H1 (cell line): ENCODE measurements around the gene EFHD1. TPM values are rescaled to one million over a fixed set of nuclear protein-coding genes. Genes with fewer than 3 reads are reported as not detected.

ENCODE experiments used
- CTCF ChIA-PET: fragments of 300-600 bp; sonication (Branson Sonifier 250); formaldehyde crosslinking; loops from one replicate; lab custom pipeline; 2021; ENCODE audit not compliant: partially characterized antibody; lab: Charles Lee
- POLR2A ChIA-PET: fragments of 300-600 bp; sonication (Branson Sonifier 250); formaldehyde crosslinking; loops from one replicate; lab custom pipeline; 2021; ENCODE audit warnings: inconsistent platforms; ENCODE audit not compliant: partially characterized antibody; lab: Charles Lee
- DNase-seq, 2 experiments: peaks; one replicate each; pipeline versions ENCODE4 v3.0.0 to v3.0.0-alpha.2; 2010 to 2022; ENCODE audit warnings: low spot score in 2 of 2, low read depth in 1 of 2, mixed read lengths in 1 of 2
- FAIRE-seq: peaks from 2 replicates; lab custom pipeline; 2011; peaks lifted over from hg19 to GRCh38; lab: Jason Lieb, UNC
- H2AFZ ChIP-seq: 2 replicates; pipeline ENCODE4 v1.8.1; 2012; ENCODE audit warnings: low read length, inconsistent platforms
- H2AK5ac ChIP-seq: 2 replicates; pipeline ENCODE4 v1.6.1; 2013; ENCODE audit warnings: low read depth, low read length
- H2BK120ac ChIP-seq: replicated peaks from 2 replicates; pipeline ENCODE3; 2013; ENCODE audit warnings: low read depth, low read length, inconsistent platforms
- H2BK12ac ChIP-seq: 2 replicates; pipeline ENCODE4 v1.6.1; 2013; ENCODE audit warnings: low read depth, low read length
- H2BK15ac ChIP-seq: 2 replicates; pipeline ENCODE4 v1.6.1; 2013; ENCODE audit warnings: low read length
- H2BK20ac ChIP-seq: 2 replicates; pipeline ENCODE4 v1.6.1; 2013; ENCODE audit warnings: low read length
- H2BK5ac ChIP-seq: 2 replicates; pipeline ENCODE4 v1.6.1; 2013; ENCODE audit warnings: low read depth, low read length
- H3K14ac ChIP-seq: 2 replicates; pipeline ENCODE4 v1.6.1; 2013; ENCODE audit warnings: inconsistent platforms; ENCODE audit not compliant: insufficient read length
- H3K18ac ChIP-seq: 2 replicates; pipeline ENCODE4 v1.6.1; 2013; ENCODE audit warnings: low read length; ENCODE audit errors: extremely low read depth
- H3K23ac ChIP-seq: 2 replicates; pipeline ENCODE4 v1.6.1; 2013; ENCODE audit warnings: inconsistent platforms; ENCODE audit not compliant: insufficient read length
- H3K23me2 ChIP-seq: 2 replicates; pipeline ENCODE4 v1.6.1; 2013; ENCODE audit warnings: low read depth, low read length
- H3K27ac ChIP-seq: 2 replicates; pipeline ENCODE4 v1.6.1; 2011; ENCODE audit warnings: low read depth, low read length, inconsistent platforms
- H3K27me3 ChIP-seq, 4 experiments: replicated peaks in 1 of 4; 1 replicate in 1 of 4; 2 replicates in 3 of 4; pipeline versions ENCODE4 v1.6.1 to v1.8.1; 2011 to 2013; ENCODE audit warnings: low read length in 3 of 4, mild to moderate bottlenecking in 3 of 4, inconsistent platforms in 2 of 4, mixed read lengths in 2 of 4, moderate library complexity in 1 of 4; ENCODE audit not compliant: control insufficient read depth in 3 of 4, insufficient read depth in 3 of 4; ENCODE audit errors: extremely low read depth in 1 of 4
- H3K36me3 ChIP-seq, 4 experiments: 2 replicates each; pipeline versions ENCODE4 v1.6.1 to v1.8.1; 2011 to 2013; ENCODE audit warnings: mild to moderate bottlenecking in 4 of 4, low read length in 3 of 4, moderate library complexity in 2 of 4, control low read depth in 1 of 4, inconsistent platforms in 1 of 4; ENCODE audit not compliant: insufficient read depth in 4 of 4, control insufficient read depth in 2 of 4
- H3K4ac ChIP-seq: replicated peaks from 2 replicates; pipeline ENCODE3; 2013; ENCODE audit warnings: low read length, low read depth, mixed read lengths, inconsistent platforms; ENCODE audit not compliant: insufficient read length
- H3K4me1 ChIP-seq, 4 experiments: replicated peaks in 1 of 4; 1 replicate in 1 of 4; 2 replicates in 3 of 4; pipeline versions ENCODE4 v1.6.1 to v1.8.1; 2011 to 2013; ENCODE audit warnings: low read length in 3 of 4, inconsistent platforms in 2 of 4, mixed read lengths in 1 of 4; ENCODE audit not compliant: insufficient read depth in 4 of 4, control insufficient read depth in 3 of 4
- H3K4me2 ChIP-seq, 2 experiments: 2 replicates each; pipeline versions ENCODE4 v1.6.1 to v1.8.1; 2011 to 2013; ENCODE audit warnings: low read depth in 2 of 2, low read length in 2 of 2, control low read depth in 1 of 2, inconsistent platforms in 1 of 2, mild to moderate bottlenecking in 1 of 2; ENCODE audit not compliant: insufficient read depth in 1 of 2
- H3K4me3 ChIP-seq, 4 experiments: fragments of 200-600, 300-600 bp in 1 of 4; sonication (generic), shearing (Covaris generic), sonication (Bioruptor Twin) in 1 of 4; 2 replicates each; pipeline versions ENCODE4 v1.5.1 to v1.8.1; 2011 to 2016; ENCODE audit warnings: low read length in 4 of 4, low read depth in 3 of 4, control low read depth in 2 of 4, inconsistent platforms in 2 of 4, mild to moderate bottlenecking in 2 of 4, mixed read lengths in 1 of 4, moderate library complexity in 1 of 4; ENCODE audit not compliant: insufficient read depth in 2 of 4; ENCODE audit errors: extremely low read depth in 1 of 4
- H3K56ac ChIP-seq: replicated peaks from 2 replicates; pipeline ENCODE3; 2013; ENCODE audit warnings: low read depth, mild to moderate bottlenecking, mixed read lengths, low read length, inconsistent platforms; ENCODE audit not compliant: insufficient read length
- H3K79me1 ChIP-seq: 2 replicates; pipeline ENCODE4 v1.6.1; 2013; ENCODE audit warnings: low read depth, low read length, control low read depth
- H3K79me2 ChIP-seq, 2 experiments: 2 replicates each; pipeline versions ENCODE4 v1.6.1 to v1.8.1; 2012 to 2013; ENCODE audit warnings: low read length in 2 of 2, mild to moderate bottlenecking in 2 of 2, inconsistent platforms in 1 of 2; ENCODE audit not compliant: insufficient read depth in 2 of 2, control insufficient read depth in 1 of 2
- H3K9ac ChIP-seq, 4 experiments: replicated peaks in 1 of 4; 1 replicate in 1 of 4; 2 replicates in 3 of 4; pipeline versions ENCODE4 v1.6.1 to v1.8.1; 2011 to 2013; ENCODE audit warnings: low read depth in 3 of 4, low read length in 3 of 4, control low read depth in 2 of 4, mild to moderate bottlenecking in 2 of 4, moderate library complexity in 2 of 4, inconsistent platforms in 1 of 4; ENCODE audit errors: extremely low read depth in 1 of 4
- H3K9me3 ChIP-seq, 2 experiments: 2 replicates each; pipeline versions ENCODE4 v1.6.1 to v1.8.1; 2012 to 2013; ENCODE audit warnings: mild to moderate bottlenecking in 2 of 2, moderate library complexity in 2 of 2, control low read depth in 1 of 2, inconsistent platforms in 1 of 2, low read depth in 1 of 2, low read length in 1 of 2, mixed read lengths in 1 of 2; ENCODE audit not compliant: insufficient read depth in 2 of 2
- H4K20me1 ChIP-seq, 2 experiments: replicated peaks in 1 of 2; 2 replicates each; pipeline versions ENCODE3 to v1.8.1; 2011 to 2013; ENCODE audit warnings: inconsistent platforms in 2 of 2, low read length in 2 of 2, mild to moderate bottlenecking in 1 of 2; ENCODE audit not compliant: insufficient read depth in 2 of 2, control insufficient read depth in 1 of 2
- H4K5ac ChIP-seq: 2 replicates; pipeline ENCODE4 v1.6.1; 2013; ENCODE audit warnings: low read length, low read depth, mixed read lengths, inconsistent platforms; ENCODE audit not compliant: insufficient read length
- H4K8ac ChIP-seq: 2 replicates; pipeline ENCODE4 v1.8.0; 2013; ENCODE audit warnings: mild to moderate bottlenecking, moderate library complexity, low read length, inconsistent platforms; ENCODE audit not compliant: insufficient read depth; ENCODE audit errors: extremely low read depth
- H4K91ac ChIP-seq: replicated peaks from 2 replicates; pipeline ENCODE3; 2013; ENCODE audit warnings: low read length, mixed read lengths, inconsistent platforms; ENCODE audit not compliant: insufficient read length
- BRCA1 ChIP-seq: IDR thresholded peaks from 2 replicates; pipeline ENCODE4 v1.6.1; 2012; ENCODE audit warnings: low read depth, low read length, improper control_type of control experiment
- YY1 ChIP-seq: IDR thresholded peaks from 2 replicates; pipeline ENCODE4 v1.6.1; 2011; ENCODE audit warnings: low read depth, mild to moderate bottlenecking, low read length
- WGBS, 2 experiments: shearing (Covaris generic) in 1 of 2; methylation state at CpG; one replicate each; pipeline versions ENCODE4 v1.1.6 to v1.1.7; 2013 to 2015; ENCODE audit warnings: low lambda C conversion rate in 2 of 2, mixed read lengths in 2 of 2, inconsistent platforms in 1 of 2, low coverage in 1 of 2, missing lambda C conversion rate in 1 of 2; ENCODE audit not compliant: insufficient replicate concordance in 2 of 2, insufficient coverage in 1 of 2, insufficient read length in 1 of 2; ENCODE audit errors: extremely low coverage in 1 of 2, missing lambda C conversion rate in 1 of 2; 5-methylcytosine and 5-hydroxymethylcytosine counted together
- polyA plus RNA-seq, 7 experiments: library from polyadenylated mRNA; depleted of rRNA in 3 of 7; stranded (reverse) in 5 of 7; unstranded in 2 of 7; fragments of >200 nt in 5 of 7; fragments of 200-250 nt in 2 of 7; gene quantifications; 1 replicate in 5 of 7; 2 replicates in 1 of 7; 4 replicates in 1 of 7; pipeline versions ENCODE4 v1.2.1 to v1.2.3, GENCODE V29; 2011 to 2013; ENCODE audit warnings: missing spikeins in 2 of 7, mixed read lengths in 2 of 7
- total RNA-seq: library from RNA; stranded (reverse); fragmentation: NEBNext Ultra II Directional; extraction: Animal tissue kit (Norgen Biotek cat#: 25700); gene quantifications from 2 replicates; pipeline ENCODE4 v1.2.1, GENCODE V29; 2021

Gene EFHD1
- total and polyA plus RNA-seq, 2 of the 8 experiments (the other 6 are each of a cell fraction or from before 2014, with no cell fraction given) = 3.4 to 4.5 TPM

GRCh38 chr2:232675381-232675780 lies 42.0 kb downstream of the EFHD1 start:
- no peak for FAIRE-seq
- Histone ChIP-seq H3K27ac (no peak overlapping the region), H4K20me1 (no peaks in the 10 kb centered on the region), H3K18ac (no peak overlapping the region), H2AK5ac (no peak overlapping the region), H2BK120ac (no peak overlapping the region), H3K4ac (no peak overlapping the region), H3K79me2 (no peaks in the 10 kb centered on the region), H2BK15ac (no peak overlapping the region), H2BK12ac (no peak overlapping the region), H3K36me3 (no peaks in the 10 kb centered on the region), H3K4me2 (no peak overlapping the region), H3K27me3 (no peaks in the 10 kb centered on the region), H2AFZ (no peak overlapping the region), H2BK20ac (no peak overlapping the region), H4K91ac (no peak overlapping the region), H3K9ac (no peak overlapping the region), H4K8ac (no peak overlapping the region), H3K56ac (no peak overlapping the region), H3K9me3 (no peaks in the 10 kb centered on the region), H4K5ac (no peak overlapping the region), H3K4me3 (no peak overlapping the region), H3K14ac (no peak overlapping the region), H3K4me1 (no peaks in the 10 kb centered on the region), H3K23me2 (no peaks in the 10 kb centered on the region), H3K79me1 (no peaks in the 10 kb centered on the region), H2BK5ac (no peak overlapping the region)
- no peak for DNase-seq
- POLR2A ChIA-PET = no interaction called here
- CTCF ChIA-PET = no interaction called here
- WGBS, 2 experiments = 83% methylated on average over 10 of the region's 10 CpGs; no CpG with 5 or more reads in 1 of the 2 experiments
- no peak for TF ChIP-seq YY1
- TF ChIP-seq BRCA1 = no peak
- TF ChIP-seq, all 59 proteins: peak for 0
- H3K23ac ChIP-seq = no peak overlapping the region
